RWPE1 (cell line): Measurements from ENCODE around the gene LRRC23.
A peak's percentile ranks its signal among the peaks of the same experiment; 100 is the strongest.
"Not testable (repeated sequence)": the region's sequence is repeated elsewhere in the genome, so short reads cannot be mapped to it uniquely, and the experiment has no call there.

Experiments used
- CTCF ChIA-PET: fragments of 350-600 bp; sonication (Branson Sonifier 250); formaldehyde crosslinking; extraction: SDS; loops from one replicate; lab custom pipeline; 2021; lab: Yijun Ruan, JAX
- POLR2A ChIA-PET: fragments of 400-600 bp; formaldehyde crosslinking; extraction: SDS; loops from one replicate; lab custom pipeline; 2020; ENCODE audit warnings: antibody characterized with exemption; ENCODE audit not compliant: low non-redundant PET; lab: Yijun Ruan, JAX
- DNase-seq: peaks from one replicate; pipeline ENCODE4 v3.0.0; 2012; ENCODE audit warnings: low spot score
- H3K27ac ChIP-seq: fragments of 450-650 bp; 2 replicates; pipeline ENCODE4 v1.5.1; 2017
- TF ChIP-seq, protein P1 (sequence below): fragments of 450-650 bp; conservative IDR thresholded peaks from 2 replicates; pipeline ENCODE4 v1.5.1; 2017; ENCODE audit warnings: low read depth, mild to moderate bottlenecking

The LRRC23 gene

DNA sequence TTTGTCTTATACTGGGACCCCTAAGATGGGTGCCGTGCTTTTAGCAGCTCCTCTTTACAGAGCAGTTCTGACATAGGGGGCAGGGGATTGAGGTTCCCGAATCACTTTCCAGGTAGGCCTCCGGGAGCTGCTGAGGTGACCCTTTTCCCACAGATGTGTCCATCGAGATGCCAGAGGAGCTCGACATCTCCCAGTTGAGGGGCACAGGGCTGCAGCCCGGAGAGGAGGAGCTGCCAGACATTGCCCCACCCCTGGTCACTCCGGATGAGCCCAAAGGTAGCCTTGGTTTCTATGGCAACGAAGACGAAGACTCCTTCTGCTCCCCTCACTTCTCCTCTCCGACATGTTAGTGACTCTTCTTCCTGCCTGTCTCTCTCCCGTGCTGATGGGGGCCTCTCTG is 41.6 kb upstream of the LRRC23 start:
- ChIA-PET CTCF (interaction anchor here (1.4 kb wide), 1 partner anchor 9 kb away, joined by 3 read pairs; no protein-coding TSS in a partner anchor), POLR2A (no interaction called here)
- no peak overlapping the region for H3K27ac ChIP-seq
- TF ChIP-seq, protein P1, sequence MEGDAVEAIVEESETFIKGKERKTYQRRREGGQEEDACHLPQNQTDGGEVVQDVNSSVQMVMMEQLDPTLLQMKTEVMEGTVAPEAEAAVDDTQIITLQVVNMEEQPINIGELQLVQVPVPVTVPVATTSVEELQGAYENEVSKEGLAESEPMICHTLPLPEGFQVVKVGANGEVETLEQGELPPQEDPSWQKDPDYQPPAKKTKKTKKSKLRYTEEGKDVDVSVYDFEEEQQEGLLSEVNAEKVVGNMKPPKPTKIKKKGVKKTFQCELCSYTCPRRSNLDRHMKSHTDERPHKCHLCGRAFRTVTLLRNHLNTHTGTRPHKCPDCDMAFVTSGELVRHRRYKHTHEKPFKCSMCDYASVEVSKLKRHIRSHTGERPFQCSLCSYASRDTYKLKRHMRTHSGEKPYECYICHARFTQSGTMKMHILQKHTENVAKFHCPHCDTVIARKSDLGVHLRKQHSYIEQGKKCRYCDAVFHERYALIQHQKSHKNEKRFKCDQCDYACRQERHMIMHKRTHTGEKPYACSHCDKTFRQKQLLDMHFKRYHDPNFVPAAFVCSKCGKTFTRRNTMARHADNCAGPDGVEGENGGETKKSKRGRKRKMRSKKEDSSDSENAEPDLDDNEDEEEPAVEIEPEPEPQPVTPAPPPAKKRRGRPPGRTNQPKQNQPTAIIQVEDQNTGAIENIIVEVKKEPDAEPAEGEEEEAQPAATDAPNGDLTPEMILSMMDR, result no peak
- no peak for DNase-seq

DNA sequence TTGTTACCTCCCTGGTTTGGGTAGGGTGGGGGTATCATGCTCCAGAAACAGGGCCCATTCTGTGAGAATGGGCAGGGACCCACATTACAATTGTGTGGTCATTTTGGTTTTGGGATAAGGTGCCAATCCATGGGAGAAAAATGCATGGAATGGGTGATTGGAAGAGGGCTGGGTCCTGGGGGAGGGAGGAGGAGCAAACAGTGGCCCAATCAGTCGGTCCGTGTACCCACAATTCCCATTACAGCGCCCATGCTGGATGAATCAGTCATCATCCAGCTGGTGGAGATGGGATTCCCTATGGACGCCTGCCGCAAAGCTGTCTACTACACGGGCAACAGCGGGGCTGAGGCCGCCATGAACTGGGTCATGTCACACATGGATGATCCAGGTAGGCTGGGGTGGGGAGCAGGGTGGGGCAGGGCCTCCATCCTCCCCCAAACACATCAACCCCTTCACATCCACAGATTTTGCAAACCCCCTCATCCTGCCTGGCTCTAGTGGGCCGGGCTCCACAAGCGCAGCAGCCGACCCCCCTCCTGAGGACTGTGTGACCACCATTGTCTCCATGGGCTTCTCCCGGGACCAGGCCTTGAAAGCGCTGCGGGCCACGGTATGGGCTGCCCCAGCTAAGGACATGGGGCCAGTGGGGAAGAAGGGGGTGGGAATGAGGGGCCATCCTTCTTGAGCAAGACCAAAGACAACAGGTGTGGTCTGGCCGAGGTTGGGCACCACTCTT is 40.9 kb upstream of the LRRC23 start:
- DNase-seq, result no peak
- no peak overlapping the region for H3K27ac ChIP-seq
- POLR2A ChIA-PET, result no interaction called here
- TF ChIP-seq, protein P1, result no peak
- CTCF ChIA-PET, result interaction anchor here (1.4 kb wide), 1 partner anchor 9 kb away, joined by 3 read pairs; no protein-coding TSS in a partner anchor

DNA sequence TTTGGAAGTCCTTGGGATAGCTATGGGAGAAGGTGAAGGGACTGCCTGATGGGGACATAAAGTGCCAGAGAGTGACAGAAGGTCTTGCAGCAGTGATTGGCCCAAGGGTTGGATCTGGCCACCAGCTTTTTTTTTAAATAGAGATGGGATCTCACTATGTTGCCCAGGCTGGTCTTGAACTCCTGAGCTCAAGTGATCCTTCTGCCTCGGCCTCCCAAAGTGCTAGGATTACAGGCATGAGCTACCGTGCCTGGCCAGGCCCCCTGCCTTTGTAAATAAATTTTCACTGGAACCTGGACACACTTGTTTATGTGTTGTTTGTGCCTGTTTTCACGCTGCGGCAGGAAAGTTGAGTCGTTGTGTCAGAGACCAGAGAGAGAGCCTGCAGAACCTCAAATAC is 39.3 kb upstream of the LRRC23 start:
- DNase-seq, H3K27ac ChIP-seq: not testable (repeated sequence)
- ChIA-PET CTCF (interaction anchor here (0.7 kb wide), 1 partner anchor 183 kb away, joined by 4 read pairs; no protein-coding TSS in a partner anchor), POLR2A (interaction anchor here (1.1 kb wide), 1 partner anchor 13 kb away, joined by 7 read pairs; the partner anchor contains the start of gene USP5)

DNA sequence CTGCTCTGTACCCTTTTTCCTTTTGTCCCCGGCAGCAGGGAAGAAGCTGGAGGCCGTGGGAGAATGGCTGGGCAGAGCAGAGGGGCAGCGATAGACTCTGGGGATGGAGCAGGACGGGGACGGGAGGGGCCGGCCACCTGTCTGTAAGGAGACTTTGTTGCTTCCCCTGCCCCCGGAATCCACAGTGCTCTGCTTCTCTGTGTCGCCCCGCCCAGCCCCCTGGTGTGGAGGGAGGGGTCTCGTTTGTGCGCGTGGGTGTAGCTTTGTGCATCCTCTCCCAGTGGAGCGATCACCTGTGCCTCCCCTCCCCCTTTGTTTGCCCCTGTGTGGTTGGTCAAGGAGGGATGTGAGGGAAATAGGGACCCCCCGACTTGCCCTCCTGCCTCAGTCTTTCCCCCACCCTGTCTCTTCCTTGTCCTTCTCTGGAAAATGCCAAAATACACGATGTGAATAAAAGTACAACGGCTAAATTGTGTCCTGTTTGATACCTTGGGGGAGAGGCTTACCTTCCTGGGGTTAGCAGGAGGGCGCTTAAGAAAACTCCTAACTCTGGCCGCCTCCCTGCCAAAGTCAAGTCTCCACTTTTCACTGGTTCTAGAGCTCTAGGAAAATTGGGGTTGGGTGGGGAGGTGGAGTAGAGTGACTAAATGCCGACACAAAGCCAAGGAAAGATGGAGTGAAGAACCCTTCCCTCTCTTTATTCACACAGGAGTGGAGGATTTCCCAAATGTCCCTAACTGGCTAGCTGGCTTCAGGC is 38.3 kb upstream of the LRRC23 start:
- DNase-seq, result no peak
- TF ChIP-seq, protein P1, result no peak
- POLR2A ChIA-PET, result interaction anchor here (0.6 to 2.3 kb wide), 2 partner anchors 14 to 80 kb away, joined by 3 to 13 read pairs; partner anchors contain the start of gene USP5
- CTCF ChIA-PET, result interaction anchor here (0.5 kb wide), 1 partner anchor 78 kb away, joined by 3 read pairs; no protein-coding TSS in a partner anchor
- H3K27ac ChIP-seq, result peak overlapping the region; percentile 84

DNA sequence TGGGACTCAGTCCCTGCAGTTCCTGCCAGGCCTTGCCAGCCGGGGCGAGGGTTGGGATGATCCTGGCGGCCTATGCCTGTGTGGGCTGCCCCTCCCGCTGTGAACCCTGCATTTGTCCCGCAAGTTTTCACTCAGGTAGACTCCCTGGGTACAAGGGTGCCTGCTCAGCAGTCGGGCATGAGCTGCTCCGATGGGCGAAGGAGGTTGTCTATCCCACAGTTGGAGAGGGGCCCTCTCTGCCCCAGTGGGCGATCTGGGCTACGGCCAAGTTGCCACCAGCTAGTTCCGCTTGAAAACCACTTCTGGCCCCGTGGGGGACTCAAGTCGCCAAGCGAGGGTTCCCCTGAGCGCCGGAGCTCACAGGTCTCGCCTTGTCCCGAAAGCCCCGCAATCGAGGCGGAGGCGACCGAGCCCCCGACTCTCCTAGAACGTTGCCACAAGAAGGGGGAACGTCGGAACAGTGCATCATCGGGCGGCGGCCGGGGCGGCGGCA is 37.7 kb upstream of the LRRC23 start:
- ChIA-PET CTCF (no interaction called here), POLR2A (interaction anchor here (0.6 to 2.3 kb wide), 2 partner anchors 15 to 79 kb away, joined by 3 to 13 read pairs; partner anchors contain the start of gene USP5)
- peak overlapping the region; percentile 84 for H3K27ac ChIP-seq
- TF ChIP-seq, protein P1, result no peak
- DNase-seq, result no peak

DNA sequence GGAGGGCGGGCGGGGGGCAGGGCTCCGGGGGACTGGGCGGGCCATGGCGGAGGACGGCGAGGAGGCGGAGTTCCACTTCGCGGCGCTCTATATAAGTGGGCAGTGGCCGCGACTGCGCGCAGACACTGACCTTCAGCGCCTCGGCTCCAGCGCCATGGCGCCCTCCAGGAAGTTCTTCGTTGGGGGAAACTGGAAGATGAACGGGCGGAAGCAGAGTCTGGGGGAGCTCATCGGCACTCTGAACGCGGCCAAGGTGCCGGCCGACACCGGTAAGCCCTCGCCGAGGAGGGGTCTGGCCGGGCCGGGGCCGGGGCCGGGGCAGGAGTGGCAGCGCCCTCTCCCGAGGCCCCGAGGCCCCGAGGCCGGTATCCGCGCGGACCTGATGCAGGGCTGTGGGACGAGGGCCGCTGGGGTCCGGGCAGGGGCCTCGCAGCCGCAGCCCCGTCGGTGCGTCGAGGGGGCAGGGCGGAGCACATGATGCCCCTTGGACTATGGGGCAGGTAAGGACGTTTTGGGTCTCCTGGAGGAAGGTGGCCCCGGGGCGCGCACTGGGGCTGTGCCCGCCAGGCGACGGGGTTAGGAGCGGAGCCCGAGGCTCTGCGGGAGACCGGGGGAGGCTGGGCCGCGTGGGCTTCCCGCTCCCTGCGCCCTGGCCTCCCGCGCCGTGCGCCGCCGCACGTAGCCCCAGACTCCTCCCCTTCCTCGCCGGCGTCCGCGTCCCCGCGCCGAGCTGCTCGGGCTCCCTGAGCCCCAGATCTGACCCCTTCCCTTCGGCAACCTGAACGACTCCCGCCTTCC is 37.0 kb upstream of the LRRC23 start, which contains the start of gene TPI1:
Gene TPI1, plus strand, starts transcription at position 119 of the 798 bp plus-strand sequence. Its CDS starts 36 bp downstream, at position 155.
- TF ChIP-seq, protein P1, result no peak
- H3K27ac ChIP-seq, result peak within 1 kb of the TSS; percentile 84
- ChIA-PET CTCF (interaction anchor here (0.6 kb wide), 1 partner anchor 75 kb away, joined by 3 read pairs; no protein-coding TSS in a partner anchor), POLR2A (interaction anchor here (2.3 kb wide), 1 partner anchor 15 kb away, joined by 13 read pairs; the partner anchor contains the start of gene USP5)
- DNase-seq, result peak; percentile 84
